Cardiac atrium fibroblast (primary cell): ENCODE results near the gene MINAR2. TPM values are rescaled to one million over a fixed set of nuclear protein-coding genes. Genes with fewer than 3 reads are reported as not detected.

Experiments used
- total RNA-seq: library from RNA; depleted of rRNA; stranded (reverse); fragments of >200 nt; gene quantifications from 2 replicates; pipeline ENCODE4 v1.2.3, GENCODE V29; 2015

Gene MINAR2
- total RNA-seq = not detected in 2 replicates

DNA sequence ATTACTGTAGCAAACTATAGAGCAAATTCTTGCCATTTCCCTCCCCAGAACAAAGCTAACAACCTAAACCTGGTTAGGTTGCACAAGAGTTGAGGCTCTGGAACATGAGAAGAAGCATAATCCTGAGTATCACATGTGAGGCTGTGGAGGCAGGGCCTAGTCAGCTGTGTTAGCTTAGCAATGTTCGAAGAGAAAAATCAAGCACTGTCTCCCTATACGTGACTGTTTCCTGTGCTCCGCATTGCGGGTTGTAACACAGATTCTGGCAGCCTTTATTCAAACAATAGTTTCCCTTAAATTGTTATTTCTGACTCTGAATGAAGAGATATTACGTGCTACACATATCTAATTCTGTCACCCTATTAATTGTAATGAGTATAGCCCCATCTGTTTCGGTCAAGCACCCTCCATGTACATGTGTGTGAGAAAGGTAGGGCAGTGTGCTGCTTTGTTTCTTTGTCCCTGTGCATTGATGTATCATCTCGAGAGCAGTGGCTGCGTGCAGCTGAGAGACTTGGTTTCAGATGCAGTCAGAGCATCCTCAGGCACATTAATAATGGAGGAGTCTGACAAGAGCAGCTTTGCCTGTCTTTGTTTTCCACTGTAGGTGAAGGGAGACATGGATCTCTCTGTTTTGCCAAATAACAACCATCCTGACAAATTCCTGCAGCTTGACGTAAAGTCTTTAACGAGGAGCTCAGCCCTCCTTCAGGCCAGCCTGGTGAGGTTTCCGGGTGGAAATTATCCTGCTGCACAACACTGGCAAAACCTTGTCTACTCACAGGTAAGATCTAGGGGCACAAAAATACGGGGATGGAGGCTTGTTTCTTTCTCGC lies at the start of gene MINAR2:
Gene MINAR2 (plus strand): TSS at position 523 of the 836 bp plus-strand sequence. CDS start 97 bp downstream, at position 620.

Other genes starting within 250 kb of the MINAR2 start
- gene CHSY3, start 156.4 kb downstream of the MINAR2 start, total RNA-seq = 9.9 and 10.9 TPM in 2 replicates